Smooth muscle cell (in vitro differentiated cells): ENCODE results near the gene DSG4. TPM values are rescaled to one million over a fixed set of nuclear protein-coding genes. Genes with fewer than 3 reads are reported as not detected.

ENCODE experiments used
- DNase-seq: peaks from one replicate; lab custom pipeline; 2025; ENCODE audit not compliant: unreplicated experiment; lab: John Stamatoyannopoulos, UW
- H2AFZ ChIP-seq: fragments of 200-600 bp; sonication (generic); 2 replicates; pipeline ENCODE4 v1.6.0; 2016; ENCODE audit warnings: antibody characterized with exemption, low read depth, mild to moderate bottlenecking
- H3F3A ChIP-seq: fragments of 200-600 bp; sonication (generic); 2 replicates; pipeline ENCODE4 v1.6.0; 2017; ENCODE audit warnings: antibody characterized with exemption, low read depth
- H3K27ac ChIP-seq: fragments of 200-600 bp; sonication (generic); 2 replicates; pipeline ENCODE4 v1.5.1; 2016; ENCODE audit warnings: low read depth, mild to moderate bottlenecking
- H3K27me3 ChIP-seq: fragments of 200-600 bp; sonication (generic); 2 replicates; pipeline ENCODE4 v1.6.1; 2016; ENCODE audit warnings: low read depth, mild to moderate bottlenecking
- H3K36me3 ChIP-seq: fragments of 200-600 bp; sonication (generic); 2 replicates; pipeline ENCODE4 v1.5.1; 2016; ENCODE audit warnings: low read depth
- H3K4me1 ChIP-seq: fragments of 200-600 bp; sonication (generic); 2 replicates; pipeline ENCODE4 v1.5.1; 2016; ENCODE audit warnings: low read depth
- H3K4me2 ChIP-seq: fragments of 200-600 bp; sonication (generic); 2 replicates; pipeline ENCODE4 v1.6.0; 2016; ENCODE audit warnings: mild to moderate bottlenecking
- H3K4me3 ChIP-seq: fragments of 200-600 bp; sonication (generic); 2 replicates; pipeline ENCODE4 v1.5.1; 2016; ENCODE audit warnings: mild to moderate bottlenecking
- H3K79me2 ChIP-seq: fragments of 200-600 bp; sonication (generic); 2 replicates; pipeline ENCODE4 v1.6.0; 2016; ENCODE audit warnings: low read depth, mild to moderate bottlenecking
- H3K9ac ChIP-seq: fragments of 200-600 bp; sonication (generic); 2 replicates; pipeline ENCODE4 v1.6.0; 2016; ENCODE audit warnings: low read depth
- H3K9me3 ChIP-seq: fragments of 200-600 bp; sonication (generic); replicated peaks from 2 replicates; pipeline ENCODE4 v1.5.1; 2016; ENCODE audit warnings: low read depth
- H4K20me1 ChIP-seq: fragments of 200-600 bp; sonication (generic); 2 replicates; pipeline ENCODE4 v1.6.0; 2016; ENCODE audit warnings: low read depth
- CTCF ChIP-seq: fragments of 200-600 bp; sonication (generic); IDR thresholded peaks from 2 replicates; pipeline ENCODE4 v1.5.1; 2017; ENCODE audit warnings: borderline replicate concordance, mild to moderate bottlenecking, antibody characterized with exemption; ENCODE audit not compliant: insufficient read depth, poor library complexity, severe bottlenecking
- WGBS: methylation state at CpG from one replicate; pipeline ENCODE4 v1.1.7; 2016; ENCODE audit warnings: low lambda C conversion rate; 5-methylcytosine and 5-hydroxymethylcytosine counted together
- polyA plus RNA-seq: library from polyadenylated mRNA; unstranded; fragments of >200 nt; fragmentation: Nextera tagmentation; extraction: Ambion mirVana; gene quantifications from 2 replicates; pipeline ENCODE4 v1.2.1, GENCODE V29; 2016
- total RNA-seq: library from RNA; depleted of rRNA; stranded (reverse); fragments of >200 nt; gene quantifications from 2 replicates; pipeline ENCODE4 v1.2.3, GENCODE V29; 2014

DSG4 gene
- total and polyA plus RNA-seq, 2 experiments from 2014 or later: 0.94 TPM; not detected in 1

GRCh38 chr18:31371989-31372388, 4.6 kb upstream of the DSG4 start:
- no peaks in the 10 kb centered on the region for H3K9me3 ChIP-seq
- no peak overlapping the region for H3K4me3 ChIP-seq
- H3K36me3 ChIP-seq: no peaks in the 10 kb centered on the region
- H4K20me1 ChIP-seq: no peaks in the 10 kb centered on the region
- H3K27ac ChIP-seq: no peak overlapping the region
- H2AFZ ChIP-seq: no peak overlapping the region
- no peak for DNase-seq
- no peaks in the 10 kb centered on the region for H3K4me1 ChIP-seq
- no peak overlapping the region for H3K4me2 ChIP-seq
- no peak overlapping the region for H3K9ac ChIP-seq
- no peaks in the 10 kb centered on the region for H3K79me2 ChIP-seq
- no peak for TF ChIP-seq CTCF
- no peaks in the 10 kb centered on the region for H3K27me3 ChIP-seq
- no peaks in the 10 kb centered on the region for H3F3A ChIP-seq

GRCh38 chr18:31373641-31374040, 2.9 kb upstream of the DSG4 start:
- 91% methylated on average over 4 of the region's 4 CpGs for WGBS
- H3K4me1 ChIP-seq: no peaks in the 10 kb centered on the region
- no peaks in the 10 kb centered on the region for H4K20me1 ChIP-seq
- no peaks in the 10 kb centered on the region for H3K79me2 ChIP-seq
- no peak overlapping the region for H3K4me3 ChIP-seq
- no peak overlapping the region for H3K27ac ChIP-seq
- no peak for DNase-seq
- H2AFZ ChIP-seq: no peak overlapping the region
- no peak overlapping the region for H3K9ac ChIP-seq
- no peaks in the 10 kb centered on the region for H3K27me3 ChIP-seq
- H3K9me3 ChIP-seq: no peaks in the 10 kb centered on the region
- no peak overlapping the region for H3K4me2 ChIP-seq
- no peaks in the 10 kb centered on the region for H3K36me3 ChIP-seq
- no peaks in the 10 kb centered on the region for H3F3A ChIP-seq
- no peak for TF ChIP-seq CTCF

GRCh38 chr18:31380912-31381311, 4.3 kb downstream of the DSG4 start:
- Histone ChIP-seq H3K79me2 (no peaks in the 10 kb centered on the region), H3K4me2 (no peak overlapping the region), H3K4me3 (no peak overlapping the region), H3K27ac (no peak overlapping the region), H4K20me1 (no peaks in the 10 kb centered on the region), H3K27me3 (no peaks in the 10 kb centered on the region), H3F3A (no peaks in the 10 kb centered on the region), H2AFZ (no peak overlapping the region), H3K9ac (no peak overlapping the region), H3K9me3 (no peaks in the 10 kb centered on the region), H3K36me3 (no peaks in the 10 kb centered on the region), H3K4me1 (no peaks in the 10 kb centered on the region)
- 81% methylated on average over 2 of the region's 2 CpGs for WGBS
- DNase-seq: no peak
- TF ChIP-seq CTCF: no peak

GRCh38 chr18:31382107-31382506, 5.5 kb downstream of the DSG4 start:
- DNase-seq: no peak
- H2AFZ ChIP-seq: no peak overlapping the region
- 88% methylated on average over 2 of the region's 2 CpGs for whole genome bisulfite sequencing

More at GRCh38 chr18:31382107-31382506, 5.5 kb downstream of the DSG4 start:
- Histone ChIP-seq H3K9ac (no peak overlapping the region), H4K20me1 (no peaks in the 10 kb centered on the region), H3K4me3 (no peak overlapping the region), H3K4me2 (no peak overlapping the region), H3K27ac (no peak overlapping the region), H3K4me1 (no peaks in the 10 kb centered on the region), H3K27me3 (no peaks in the 10 kb centered on the region), H3K9me3 (no peaks in the 10 kb centered on the region), H3F3A (no peaks in the 10 kb centered on the region), H3K79me2 (no peaks in the 10 kb centered on the region), H3K36me3 (no peaks in the 10 kb centered on the region)
- TF ChIP-seq CTCF: no peak
